HG03575 (cell line): ENCODE data around the gene GRM4.

Experiments
- ATAC-seq: cut with Tn5 transposase; IDR thresholded peaks from one replicate; pipeline ENCODE4 v1.9.1; 2021; ENCODE audit not compliant: unreplicated experiment, insufficient number of reproducible peaks, low FRiP score; ENCODE audit errors: extremely low read depth

GRM4 gene

DNA sequence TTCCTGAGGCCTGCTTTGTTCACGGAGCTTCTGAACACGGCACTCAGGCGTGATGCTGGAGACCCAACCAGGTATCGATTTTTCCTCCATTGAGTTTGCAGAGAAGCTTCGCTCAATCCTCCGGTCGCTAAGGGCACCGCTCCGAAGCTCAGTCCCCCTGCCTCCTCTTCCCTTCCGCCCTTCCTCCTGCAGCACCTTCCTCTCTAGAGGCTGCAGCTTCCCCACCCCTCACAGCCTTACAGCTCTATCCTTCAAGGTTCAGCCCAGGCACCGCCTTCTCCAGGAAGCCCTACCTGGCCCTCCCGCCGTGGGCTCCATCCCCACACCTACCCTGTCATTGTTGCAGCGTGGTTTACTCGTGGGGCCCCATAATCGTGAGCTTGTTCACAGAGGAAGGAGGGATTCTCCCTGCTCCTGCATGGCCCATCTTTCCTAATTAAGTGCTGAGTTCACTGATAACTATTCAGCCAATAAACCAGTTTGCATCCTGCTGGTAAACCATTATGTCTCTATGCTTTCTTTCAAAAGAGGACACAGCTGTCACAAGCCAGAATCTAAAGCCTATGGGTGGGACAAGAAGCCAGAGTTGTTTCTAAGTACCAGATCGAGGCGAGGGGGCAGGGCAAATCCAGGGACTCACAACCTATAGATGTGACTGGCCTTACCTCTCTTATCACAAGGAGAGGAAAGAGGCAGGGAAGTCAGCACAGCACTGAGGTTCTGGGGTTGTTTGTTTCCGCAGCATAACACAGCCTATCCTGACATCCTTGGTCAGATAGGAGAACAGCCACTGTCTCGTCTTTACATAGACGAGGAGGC is 152.0 kb downstream of the GRM4 start:
- no peak for ATAC-seq

DNA sequence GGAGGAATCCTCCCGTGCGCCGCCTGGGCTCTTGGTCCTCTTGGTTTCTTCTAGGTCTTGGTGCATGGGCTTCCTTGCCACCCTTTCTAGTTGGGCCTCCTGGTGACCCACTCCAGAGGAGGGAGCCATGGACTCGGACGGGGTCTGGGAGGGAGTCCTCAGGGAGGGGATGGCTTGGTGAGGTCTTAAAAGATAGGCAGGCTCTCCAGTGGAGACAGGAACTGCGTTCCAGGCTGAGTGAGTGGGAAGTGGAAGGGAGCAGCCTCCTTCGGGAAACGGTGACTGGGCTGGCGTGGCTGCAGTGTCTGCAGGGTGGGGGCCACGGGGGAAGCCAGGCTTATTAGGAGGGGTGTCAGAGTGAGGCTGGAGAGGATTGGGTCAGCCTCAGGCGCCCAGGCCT is 152.8 kb downstream of the GRM4 start:
- ATAC-seq = no peak

DNA sequence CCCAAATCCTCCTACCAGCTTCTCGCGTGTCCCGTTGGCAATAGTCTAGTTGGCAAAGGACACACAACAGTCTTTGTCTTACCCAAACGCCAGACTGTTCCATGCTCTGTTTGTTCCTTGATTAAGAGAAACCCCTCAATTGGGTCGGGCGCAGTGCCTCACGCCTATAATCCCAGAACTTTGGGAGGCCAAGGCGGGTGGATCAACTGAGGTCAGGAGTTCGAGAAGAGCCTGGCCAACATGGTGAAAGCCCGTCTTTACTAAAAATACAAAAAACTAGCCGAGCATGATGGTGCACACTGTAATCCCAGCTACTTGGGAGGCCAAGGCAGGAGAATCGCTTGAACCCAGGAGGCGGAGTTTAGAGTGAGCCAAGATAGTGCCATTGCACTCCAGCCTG is 153.7 kb downstream of the GRM4 start:
- ATAC-seq = no peak

DNA sequence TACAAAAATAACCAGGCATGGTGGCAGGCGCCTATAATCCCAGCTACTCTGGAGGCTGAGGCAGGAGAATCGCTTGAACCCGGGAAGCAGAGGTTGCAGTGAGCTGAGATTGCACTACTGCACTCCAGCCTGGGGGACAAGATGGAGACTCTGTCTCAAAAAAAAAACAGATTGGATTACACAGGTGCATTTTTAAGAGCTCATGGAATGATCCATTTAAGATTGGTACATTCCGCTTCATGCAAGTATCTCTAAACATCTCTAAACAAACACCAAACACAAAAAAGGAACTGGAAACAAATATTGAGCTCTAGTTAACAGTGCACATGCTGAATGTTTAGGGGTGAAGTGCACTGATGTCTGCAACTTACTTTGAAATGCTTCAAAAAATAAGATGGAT is 154.3 kb downstream of the GRM4 start:
- no peak for ATAC-seq

DNA sequence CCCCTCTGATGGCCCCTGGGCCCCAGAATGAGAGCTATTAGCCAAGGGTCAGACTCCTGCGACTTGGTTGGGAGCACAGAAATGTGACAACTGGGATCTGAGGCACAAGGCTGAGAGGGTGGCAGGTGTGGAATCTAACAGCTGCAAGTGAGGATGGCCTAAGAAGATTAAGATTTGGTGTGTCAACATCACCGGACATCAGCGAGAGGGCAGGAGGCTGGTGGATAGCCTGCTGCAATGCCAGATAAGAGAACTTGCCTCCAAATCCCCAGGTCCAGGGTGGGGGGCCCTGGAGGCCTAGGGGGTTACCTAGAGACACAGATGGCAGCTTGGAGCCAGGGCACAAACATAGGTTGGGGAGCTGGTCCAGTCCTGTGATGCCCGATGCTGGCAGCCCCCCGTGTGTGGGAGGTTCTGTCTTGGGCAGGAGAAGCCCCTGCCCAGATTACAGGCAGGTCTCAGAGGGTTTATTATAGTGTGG is 155.8 kb downstream of the GRM4 start:
- ATAC-seq = no peak

DNA sequence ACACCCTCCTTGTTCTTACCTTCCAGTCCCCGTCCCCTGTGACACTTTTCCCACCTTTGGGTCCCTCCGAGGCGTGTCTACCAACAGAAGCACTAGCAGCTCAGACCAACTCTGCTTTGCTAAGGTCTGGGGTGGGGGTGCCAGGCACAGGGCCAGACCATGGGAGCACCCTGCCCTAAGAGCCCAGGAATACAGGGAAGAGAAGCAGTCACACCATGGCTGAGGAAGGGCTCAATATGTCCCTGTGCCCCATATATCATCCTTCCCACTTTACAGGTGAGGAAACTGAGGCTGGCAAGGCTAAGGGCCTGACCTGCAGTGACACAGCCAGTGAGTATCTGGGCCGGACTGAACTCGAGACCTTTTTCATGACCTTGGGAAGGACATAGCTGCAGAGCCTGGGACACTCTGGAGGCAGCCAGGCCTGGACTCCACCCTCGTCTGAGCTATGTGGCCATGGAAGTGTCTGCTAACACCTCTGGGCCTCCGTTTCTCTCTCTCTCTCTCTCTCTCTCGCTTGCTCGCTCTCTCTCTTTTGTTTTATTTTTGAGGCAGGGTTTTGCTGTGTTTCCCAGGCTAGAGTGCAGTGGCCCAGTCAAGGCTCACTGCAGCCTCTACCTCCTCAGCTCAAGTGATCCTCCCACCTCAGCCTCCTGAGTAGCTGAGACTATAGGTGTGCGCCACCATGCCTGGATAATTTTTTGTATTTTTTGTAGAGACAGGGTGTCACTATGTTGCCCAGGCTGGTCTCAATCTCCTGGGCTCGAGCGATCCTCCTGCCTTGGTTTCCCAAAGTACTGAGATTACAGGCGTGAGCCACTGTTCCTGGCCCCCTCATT is 156.7 kb downstream of the GRM4 start:
- ATAC-seq = no peak

DNA sequence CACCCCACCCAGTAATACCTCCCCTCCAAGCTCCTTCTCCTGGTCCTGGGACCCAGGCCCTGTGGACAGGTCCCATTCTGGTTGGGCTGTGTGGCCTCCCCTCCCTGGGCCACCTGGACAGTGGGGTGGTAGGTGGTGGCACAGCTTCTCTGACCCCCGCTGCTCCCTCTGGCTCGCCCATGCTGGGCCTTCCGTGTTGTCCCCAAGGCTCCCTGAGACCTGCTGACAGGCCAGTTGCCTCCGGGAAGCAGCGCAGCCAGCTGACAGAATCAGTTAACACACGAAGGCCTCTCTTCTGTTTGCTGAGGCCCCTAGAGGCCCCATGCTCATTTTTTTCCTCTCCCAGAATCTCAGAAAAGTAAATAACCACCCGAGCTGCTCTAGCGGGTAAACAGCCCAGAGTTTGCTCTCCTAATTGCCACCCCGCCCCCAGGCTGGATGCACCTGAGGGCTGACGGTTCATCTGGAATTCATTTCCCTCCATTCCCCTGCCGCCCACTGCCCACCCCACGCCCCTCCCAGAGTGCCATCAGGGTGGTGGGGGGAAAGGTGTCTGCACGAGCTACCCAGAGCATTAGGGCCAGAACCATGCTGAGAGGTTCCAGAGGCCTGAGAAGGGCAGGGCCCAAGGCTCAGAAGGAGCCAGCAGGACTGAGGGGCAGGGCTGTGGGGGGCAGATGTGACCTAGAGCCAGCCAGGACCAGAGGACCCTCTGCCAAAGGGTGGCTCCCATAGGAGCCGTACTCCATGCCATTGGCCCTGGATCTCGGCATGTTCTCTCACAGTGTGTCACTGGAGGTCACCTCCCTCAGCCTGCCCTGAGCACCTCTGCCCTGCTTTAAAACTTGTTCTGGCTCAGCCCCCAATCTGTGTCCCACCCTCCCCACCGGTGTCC is 157.5 kb downstream of the GRM4 start:
- ATAC-seq = no peak

DNA sequence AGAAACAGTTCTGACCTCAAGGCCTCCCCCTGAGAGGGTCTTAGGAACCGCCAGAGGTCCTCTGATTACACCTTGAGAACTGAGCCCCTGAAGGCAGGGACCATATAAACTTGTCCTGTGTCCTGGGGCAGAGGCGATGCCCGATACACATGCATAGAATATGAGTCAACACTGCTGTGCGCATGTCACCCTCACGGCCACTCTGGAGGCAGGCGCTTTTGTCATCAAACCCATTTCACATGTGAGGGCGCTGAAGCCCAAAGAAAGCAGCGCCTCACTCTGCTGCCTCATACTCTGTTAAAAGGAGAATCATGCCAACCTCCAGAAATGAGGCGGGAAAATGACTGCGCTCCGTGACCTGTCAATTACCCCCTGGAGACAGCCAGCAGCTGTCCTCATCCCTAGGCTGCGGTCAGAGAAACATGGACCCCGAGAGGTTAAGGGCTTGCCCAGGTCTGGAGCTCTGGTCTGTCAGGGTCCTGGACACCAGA is 158.3 kb downstream of the GRM4 start:
- ATAC-seq = no peak

DNA sequence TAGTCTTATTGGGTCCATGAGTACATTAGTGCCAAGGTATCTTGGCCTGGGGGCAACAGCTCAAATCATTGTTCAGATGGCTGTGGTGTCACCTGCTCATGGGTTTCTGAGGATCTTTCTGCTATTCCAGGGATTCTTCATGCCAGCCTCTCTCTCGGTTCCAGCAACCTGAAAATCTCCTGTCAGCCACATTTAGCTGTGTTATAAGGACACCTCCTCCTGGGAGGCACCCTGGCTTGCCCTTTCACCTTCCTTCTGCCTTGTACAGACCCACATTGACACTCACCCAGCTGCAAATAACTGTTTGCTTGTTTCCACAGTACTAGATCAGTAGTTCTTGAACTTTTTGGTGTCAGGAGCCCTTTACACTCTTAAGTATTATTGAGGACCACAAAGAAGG is 159.9 kb downstream of the GRM4 start:
- ATAC-seq = no peak

DNA sequence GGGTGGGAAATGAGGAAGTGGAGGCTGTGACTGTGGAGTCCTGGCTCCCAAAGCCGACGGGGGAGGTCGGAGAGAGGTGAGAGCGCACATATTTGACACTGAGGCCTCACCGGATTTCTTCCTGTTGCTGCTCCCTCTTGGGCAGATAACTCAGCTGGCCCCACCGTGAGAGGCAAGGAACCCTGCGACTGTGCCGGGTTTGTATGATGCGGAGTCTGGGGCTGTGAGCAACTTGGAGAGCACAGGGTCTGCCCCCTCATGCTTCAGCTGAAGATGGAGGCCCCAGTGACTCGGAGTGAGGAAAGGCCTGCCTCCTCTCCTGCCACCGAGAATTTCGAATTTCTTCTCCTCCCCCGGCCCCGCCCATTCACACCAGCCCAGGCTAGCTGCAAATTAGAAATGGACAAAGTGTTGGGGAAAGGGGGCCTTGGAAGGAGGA is 160.6 kb downstream of the GRM4 start:
- no peak for ATAC-seq

DNA sequence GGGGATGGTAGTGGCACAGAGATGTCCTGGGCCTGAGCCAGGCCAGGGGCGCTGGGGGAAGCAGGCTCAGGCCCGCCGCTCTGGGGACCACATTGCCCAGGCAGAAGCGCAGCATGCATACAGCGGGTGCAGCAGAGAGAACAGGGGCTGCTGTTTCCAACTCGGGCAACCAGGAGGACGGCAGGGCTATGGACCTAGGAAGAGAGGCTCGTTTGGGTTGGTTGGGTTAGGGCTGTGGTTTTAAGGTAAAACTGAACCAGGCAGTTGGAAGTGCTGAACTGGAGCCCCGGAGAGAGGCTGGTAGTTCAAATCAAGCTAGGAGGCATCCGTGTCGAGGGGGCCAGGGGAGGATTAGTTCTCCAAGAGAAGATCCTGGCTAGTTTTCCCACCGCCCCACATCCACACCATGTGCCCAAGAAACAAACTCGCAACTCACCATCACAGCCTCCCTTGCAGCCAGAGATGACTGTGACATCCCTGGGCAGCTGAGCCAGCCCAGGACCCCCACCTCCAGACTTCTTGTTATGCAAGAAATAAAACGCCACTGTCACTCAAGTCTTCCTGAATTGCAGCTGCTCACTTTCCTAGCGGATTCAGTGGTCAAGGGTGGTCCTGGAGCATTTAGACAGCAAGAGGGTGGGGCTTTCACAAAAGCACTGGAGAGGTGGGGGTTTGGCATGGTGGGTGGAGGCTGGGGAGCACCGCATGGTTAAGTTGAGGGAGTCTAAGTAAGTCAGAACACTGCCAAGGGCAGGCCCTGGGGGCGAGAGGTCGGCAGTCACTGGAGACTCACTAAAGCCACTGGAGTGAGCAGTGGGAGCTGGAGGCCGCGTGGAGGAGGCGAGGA is 161.2 kb downstream of the GRM4 start:
- no peak for ATAC-seq

DNA sequence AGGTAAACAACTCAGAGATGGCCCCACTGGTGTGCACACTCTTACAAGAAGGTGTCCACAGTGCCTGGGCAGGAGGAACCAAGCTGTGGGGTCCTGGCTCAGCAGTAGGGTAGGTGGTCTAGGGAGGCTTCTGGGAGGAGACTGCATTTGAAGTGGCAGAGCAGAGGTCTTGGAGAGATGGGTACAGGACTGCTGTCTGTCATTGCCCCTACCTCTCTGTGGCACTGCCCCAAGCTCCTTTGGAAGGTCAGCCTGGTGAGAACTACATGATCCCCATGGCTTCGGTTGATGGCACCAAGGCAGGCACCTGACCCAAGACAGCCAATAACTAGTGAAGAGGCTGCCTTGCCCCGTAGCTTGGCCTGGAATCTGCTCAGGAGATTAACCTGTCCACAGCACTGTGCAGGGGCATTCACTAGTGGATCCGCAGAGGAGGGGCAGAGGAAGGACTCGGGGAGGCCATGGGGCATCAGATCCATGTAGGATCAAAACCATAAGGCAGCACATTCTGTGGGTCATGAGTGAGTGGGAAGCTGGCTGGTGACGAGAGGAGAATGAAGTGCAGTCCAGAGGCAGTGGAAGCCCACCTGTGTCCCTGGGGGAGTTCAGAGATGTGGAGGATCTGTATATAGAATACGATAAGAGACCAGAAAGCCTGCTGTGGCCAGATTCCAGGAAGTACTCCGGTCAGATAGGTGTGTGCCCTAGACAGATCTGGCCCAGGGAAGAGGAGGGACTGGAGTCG is 162.0 kb downstream of the GRM4 start:
- ATAC-seq = no peak

DNA sequence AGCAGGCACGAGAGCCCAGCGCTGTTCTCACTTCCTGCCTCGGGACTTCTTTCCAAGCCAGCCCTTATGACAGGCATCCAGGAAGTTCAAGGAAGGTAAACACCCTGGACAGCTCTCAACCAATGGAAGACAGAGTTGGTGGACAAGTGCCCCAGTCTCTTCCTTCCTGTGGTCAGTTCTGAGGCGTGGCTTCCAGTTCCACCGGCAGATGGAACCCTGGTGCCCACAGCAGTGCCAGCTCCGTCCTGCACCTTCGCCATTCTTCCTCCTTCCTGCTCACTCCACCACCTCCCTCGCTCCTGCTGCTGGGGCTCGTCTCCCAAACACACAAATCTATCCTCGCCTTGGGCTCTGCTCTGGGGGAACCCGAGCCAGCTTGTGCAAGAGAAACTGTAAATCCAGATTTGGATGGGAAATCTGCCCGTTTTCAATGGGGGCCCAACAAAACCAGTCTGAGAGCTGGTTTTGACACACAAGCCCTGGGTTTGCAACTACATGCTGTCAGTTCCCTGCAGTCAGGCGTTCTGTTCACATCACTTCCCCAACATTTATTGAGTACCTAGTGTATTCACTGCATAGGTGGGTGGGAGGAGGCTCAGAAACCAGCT is 162.7 kb downstream of the GRM4 start:
- ATAC-seq = no peak

DNA sequence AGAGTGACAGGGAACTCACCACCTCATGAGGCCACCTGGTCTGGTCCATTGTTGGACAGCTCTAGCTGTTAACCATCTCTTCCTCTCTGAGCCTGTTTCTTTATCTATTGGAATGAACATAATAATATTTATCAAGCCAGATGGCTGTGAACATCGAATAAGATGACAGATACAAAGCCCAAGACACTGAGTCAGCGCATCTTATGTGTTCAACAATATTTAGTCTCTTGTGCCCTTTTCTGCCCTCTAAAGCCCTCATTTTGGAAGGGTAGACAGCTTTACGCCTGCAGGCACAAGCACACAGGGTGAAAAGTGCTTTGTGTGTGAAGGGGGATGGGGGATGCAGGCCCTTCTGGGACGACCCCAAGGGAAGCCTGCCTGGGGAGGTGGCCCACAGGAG is 164.0 kb downstream of the GRM4 start:
- no peak for ATAC-seq

DNA sequence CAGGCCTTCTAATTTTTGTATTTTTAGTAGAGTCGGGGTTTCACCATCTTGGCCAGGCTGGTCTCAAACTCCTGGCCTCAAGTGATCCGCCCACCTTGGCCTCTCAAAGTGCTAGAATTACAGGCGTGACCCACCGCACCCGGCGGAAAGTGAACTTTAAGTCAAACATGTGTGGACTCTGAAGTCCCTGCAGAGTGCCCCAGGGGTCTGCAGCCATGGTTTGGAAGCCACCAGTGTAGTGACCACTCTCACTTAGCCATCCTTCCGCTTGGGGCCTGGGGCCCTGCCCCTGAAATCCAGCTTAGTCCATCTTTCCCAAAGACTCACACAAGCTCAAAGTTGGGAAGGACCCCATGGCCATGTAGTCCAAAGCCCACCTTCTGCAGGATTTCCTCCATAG is 164.5 kb downstream of the GRM4 start:
- ATAC-seq = no peak

DNA sequence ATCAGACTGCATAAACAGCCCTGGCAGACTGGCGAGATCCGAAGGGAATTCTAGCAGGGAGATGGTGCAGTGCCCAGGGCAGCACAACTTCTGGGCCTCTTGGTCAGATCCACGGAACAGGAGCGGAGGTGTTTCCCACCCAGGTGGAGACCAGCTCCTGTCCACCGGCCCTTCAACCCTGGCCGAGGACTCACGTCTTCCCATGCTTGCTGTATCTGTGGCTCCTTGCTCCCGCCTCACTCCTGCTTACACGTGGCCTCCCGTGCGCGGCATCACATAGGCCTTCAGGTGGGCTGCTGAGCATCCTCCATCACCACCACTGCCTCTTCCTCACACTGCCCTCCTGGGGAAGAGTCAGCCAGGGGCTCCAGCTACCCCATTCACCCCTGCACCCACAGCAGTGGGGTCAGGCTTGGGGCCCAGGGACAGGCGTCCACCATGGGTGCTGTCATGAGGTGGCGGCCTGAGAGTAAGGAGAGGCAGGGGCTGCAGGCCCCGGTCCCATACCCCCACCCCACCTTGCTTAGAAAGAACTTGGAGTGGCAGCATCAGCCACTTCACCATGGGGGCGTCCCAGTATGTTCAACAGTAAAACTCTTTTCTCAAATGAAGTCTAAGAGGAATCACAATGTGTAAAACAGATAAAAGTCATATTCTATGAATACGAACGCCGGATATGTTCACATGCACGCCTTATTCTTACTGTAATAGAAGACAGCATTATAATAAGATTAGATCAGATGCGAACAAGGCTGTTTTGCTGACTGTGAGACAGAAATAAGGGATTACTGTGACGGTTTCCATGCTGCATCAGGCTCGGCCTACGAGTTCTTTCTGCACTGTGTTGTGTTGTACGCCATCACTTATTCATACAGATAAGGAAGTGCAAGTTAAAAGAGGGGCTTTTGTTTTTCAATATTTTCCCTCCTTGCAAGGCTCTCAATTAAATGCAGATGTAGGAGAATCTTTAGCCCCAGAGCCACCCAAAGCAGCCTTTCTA is 165.4 kb downstream of the GRM4 start:
- no peak for ATAC-seq
